ENCODE measurements around the gene DGKQ. TPM values are rescaled to one million over a fixed set of nuclear protein-coding genes. Genes with fewer than 3 reads are reported as not detected.
A peak's percentile ranks its signal among the peaks of the same experiment; 100 is the strongest.

DGKQ gene
- total and polyA plus RNA-seq, 9 of the 15 experiments (the other 6 are each of a cell fraction or from before 2014, with no cell fraction given), result 0.17 to 22.0 (median 5.6) TPM

DNA sequence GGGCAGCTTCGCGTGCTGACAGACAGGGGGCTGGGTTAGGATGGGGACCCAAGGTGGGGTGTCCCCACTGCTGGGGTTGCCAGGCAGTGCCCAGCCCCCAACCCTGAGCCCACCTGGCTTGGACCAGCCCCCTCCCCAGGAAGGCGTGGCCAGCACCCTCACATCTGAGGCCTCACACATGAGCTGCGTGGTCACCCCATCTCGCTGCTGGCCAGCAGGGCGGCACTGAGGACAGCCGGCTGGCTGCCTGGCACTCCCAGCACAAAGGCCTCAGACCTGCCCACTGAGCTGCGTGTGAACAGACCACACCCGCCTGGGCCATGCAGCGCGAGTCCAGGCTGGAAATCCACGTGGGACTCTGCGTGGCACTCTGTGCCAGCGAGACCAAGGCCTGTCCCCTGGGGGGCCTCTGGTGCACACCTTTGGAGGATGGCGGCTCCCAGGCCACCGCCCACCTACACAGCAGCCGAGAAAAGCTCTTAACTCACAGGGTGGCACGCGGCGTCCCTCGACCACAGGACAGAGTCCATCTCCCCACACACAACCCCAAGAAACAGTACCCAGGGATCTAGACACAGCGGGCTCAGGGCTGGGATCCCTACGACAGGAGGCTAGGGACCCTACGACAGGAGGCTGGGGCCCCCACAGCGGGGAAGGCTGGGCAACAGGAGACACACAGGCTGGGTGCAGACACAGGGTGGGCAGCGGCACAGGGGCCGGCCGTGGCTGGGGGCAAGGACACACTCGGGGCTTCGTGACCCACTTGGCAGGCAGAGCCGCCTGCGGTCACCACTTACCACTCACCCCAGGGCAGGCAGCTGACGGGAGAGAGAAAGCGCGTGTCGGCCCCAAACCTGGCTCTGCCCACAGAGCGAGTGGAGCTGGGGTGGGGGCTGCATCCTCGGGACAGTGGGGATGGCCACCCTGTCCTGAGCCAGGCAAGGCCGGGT is 9.8 kb downstream of the DGKQ start (continued):
- no peak for TF ChIP-seq TCFL5 (CRISPR knock-in tag; conservative IDR thresholded peaks at IDR 0.05)
- TF ChIP-seq STAG1 (CRISPR knock-in tag; IDR thresholded peaks at IDR 0.05; ENCODE audit: borderline replicate concordance), result no peak

DNA sequence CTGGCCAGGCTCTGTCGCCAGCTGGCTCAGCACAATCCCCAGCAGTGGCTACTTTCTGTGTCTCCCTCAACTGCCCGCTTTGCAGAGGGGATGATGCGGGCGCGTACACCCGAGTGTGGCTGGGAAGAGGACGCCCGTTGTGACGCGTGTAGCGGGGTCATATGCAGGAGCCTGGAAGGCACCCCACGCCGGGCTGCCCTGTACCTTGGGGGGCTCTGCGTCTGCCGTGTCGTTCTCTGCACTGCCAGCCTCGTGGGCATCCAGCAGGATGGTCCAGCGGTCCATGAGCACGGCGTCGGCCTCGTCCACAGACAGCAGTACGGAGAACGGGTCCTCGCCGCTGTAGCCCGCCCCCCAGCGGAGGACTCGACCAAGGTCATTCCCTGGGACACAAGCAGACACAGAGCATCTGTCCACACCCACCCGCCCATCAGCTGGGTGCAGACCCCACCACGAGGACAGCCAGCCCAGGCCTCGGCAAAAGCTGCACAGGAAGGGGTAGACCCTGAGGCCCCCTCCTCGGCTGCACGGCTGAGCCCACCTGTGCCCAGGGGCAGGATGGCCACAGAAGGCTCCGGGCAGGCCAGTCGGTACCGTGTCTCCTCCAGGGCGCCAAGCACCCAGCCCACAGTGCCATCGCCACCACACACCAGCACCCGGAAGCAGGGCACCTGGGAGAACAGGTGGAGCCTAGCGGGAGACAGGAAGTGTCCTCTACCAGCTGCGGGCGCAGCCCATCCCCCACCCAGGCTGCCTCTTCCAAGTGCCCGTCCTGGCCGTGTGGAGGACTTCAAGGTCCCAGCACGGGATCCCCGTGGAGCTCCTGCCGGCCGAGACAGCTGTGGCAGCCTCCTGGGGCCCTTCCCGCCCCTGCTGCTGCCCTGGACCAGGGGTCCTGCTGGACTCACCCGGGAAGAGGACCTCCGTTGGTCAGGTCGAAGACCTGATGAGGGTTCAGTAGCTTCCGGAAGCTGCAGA is 10.8 kb downstream of the DGKQ start:
- H3K27ac ChIP-seq (ENCODE audit: extremely low read depth, low read depth, low read length), result no peak overlapping the region
- POLR2A ChIA-PET, result interaction anchor here (0.6 to 1.3 kb wide), 2 partner anchors 30 to 397 kb away, joined by 3 to 4 read pairs; partner anchors contain the start of genes GAK and TMEM175
- in situ Hi-C loops (cut with MboI) (no loop called here), intact Hi-C loops (cut with micrococcal nuclease) (no loop called here)
- WGBS (ENCODE audit: insufficient coverage, low coverage, missing lambda C conversion rate), result 93% methylated on average over 34 of the region's 54 CpGs
- CTCF ChIA-PET (ENCODE audit: low intra/inter-chr PET ratio), result no interaction called here
- no peak overlapping the region; a peak in 1 of 4 replicates for H3K9ac ChIP-seq (ENCODE audit: insufficient read depth in 1 of 2, low read depth in 2 of 2, low read length in 2 of 2)
- H3K27me3 ChIP-seq (ENCODE audit: control insufficient read depth in 2 of 2, insufficient read depth in 2 of 2, low read length in 2 of 2), result no peaks in the 10 kb centered on the region
- H3K4me3 ChIP-seq, result no peak overlapping the region
- H3K9me3 ChIP-seq (replicated peaks; ENCODE audit: control insufficient read depth, insufficient read depth, low read depth, low read length), result no peaks in the 10 kb centered on the region
- ATAC-seq, result no peak
- H3K4me1 ChIP-seq (replicated peaks in 1 of 2; ENCODE audit: control insufficient read depth in 2 of 2, insufficient read depth in 2 of 2, low read length in 2 of 2), result peaks cover 0 to 46% of the 10 kb centered on the region in 2 experiments; a peak in 2 of 5 replicates
- no peak for TF ChIP-seq GATAD2A (IDR thresholded peaks at IDR 0.05)
- TF ChIP-seq, protein P1, sequence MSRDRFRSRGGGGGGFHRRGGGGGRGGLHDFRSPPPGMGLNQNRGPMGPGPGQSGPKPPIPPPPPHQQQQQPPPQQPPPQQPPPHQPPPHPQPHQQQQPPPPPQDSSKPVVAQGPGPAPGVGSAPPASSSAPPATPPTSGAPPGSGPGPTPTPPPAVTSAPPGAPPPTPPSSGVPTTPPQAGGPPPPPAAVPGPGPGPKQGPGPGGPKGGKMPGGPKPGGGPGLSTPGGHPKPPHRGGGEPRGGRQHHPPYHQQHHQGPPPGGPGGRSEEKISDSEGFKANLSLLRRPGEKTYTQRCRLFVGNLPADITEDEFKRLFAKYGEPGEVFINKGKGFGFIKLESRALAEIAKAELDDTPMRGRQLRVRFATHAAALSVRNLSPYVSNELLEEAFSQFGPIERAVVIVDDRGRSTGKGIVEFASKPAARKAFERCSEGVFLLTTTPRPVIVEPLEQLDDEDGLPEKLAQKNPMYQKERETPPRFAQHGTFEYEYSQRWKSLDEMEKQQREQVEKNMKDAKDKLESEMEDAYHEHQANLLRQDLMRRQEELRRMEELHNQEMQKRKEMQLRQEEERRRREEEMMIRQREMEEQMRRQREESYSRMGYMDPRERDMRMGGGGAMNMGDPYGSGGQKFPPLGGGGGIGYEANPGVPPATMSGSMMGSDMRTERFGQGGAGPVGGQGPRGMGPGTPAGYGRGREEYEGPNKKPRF (IDR thresholded peaks at IDR 0.05; ENCODE audit: low read depth, low read length), result no peak
- no peak for TF ChIP-seq ZEB2 (IDR thresholded peaks at IDR 0.05)
- TF ChIP-seq POLR2G (IDR thresholded peaks at IDR 0.05; ENCODE audit: low read depth, low read length), result peak; percentile 57
- TF ChIP-seq NBN (IDR thresholded peaks at IDR 0.05; ENCODE audit: low read depth), result no peak
- TF ChIP-seq CREB1 (IDR thresholded peaks at IDR 0.05), result no peak
- TF ChIP-seq CREB1 (CRISPR knock-in tag; IDR thresholded peaks at IDR 0.05), result no peak
- no peak for TF ChIP-seq ZNF766 (CRISPR knock-in tag; conservative IDR thresholded peaks at IDR 0.05)
- no peak for TF ChIP-seq ZNF584 (CRISPR knock-in tag; IDR thresholded peaks at IDR 0.05; ENCODE audit: low read depth)
- no peak for DNase-seq (ENCODE audit: extremely low read depth in 1 of 4, low spot score in 3 of 4)
- H3K4me2 ChIP-seq (ENCODE audit: insufficient read depth, low read length), result no peak overlapping the region
- H4K20me1 ChIP-seq (replicated peaks; ENCODE audit: control insufficient read depth, insufficient read depth, low read length), result no peaks in the 10 kb centered on the region
- H3K9me1 ChIP-seq (ENCODE audit: control insufficient read depth, insufficient read depth, low read length), result no peaks in the 10 kb centered on the region
- FAIRE-seq, result no peak
- H2AFZ ChIP-seq (ENCODE audit: low read depth, low read length), result no peak overlapping the region
- no peaks in the 10 kb centered on the region for H3K79me2 ChIP-seq (ENCODE audit: control insufficient read depth, insufficient read depth, low read length)
- BruUV-seq (replicated peaks), result no TSS peak
- H3K36me3 ChIP-seq (ENCODE audit: control insufficient read depth, insufficient read depth, low read length), result peaks cover 26% of the 10 kb centered on the region; the same call in 1 of the 3 replicates
